ENCODE measurements around the gene CAMK2N1.
"Not testable (repeated sequence)": the region's sequence is repeated elsewhere in the genome, so short reads cannot be mapped to it uniquely, and the experiment has no call there.

Gene CAMK2N1

DNA sequence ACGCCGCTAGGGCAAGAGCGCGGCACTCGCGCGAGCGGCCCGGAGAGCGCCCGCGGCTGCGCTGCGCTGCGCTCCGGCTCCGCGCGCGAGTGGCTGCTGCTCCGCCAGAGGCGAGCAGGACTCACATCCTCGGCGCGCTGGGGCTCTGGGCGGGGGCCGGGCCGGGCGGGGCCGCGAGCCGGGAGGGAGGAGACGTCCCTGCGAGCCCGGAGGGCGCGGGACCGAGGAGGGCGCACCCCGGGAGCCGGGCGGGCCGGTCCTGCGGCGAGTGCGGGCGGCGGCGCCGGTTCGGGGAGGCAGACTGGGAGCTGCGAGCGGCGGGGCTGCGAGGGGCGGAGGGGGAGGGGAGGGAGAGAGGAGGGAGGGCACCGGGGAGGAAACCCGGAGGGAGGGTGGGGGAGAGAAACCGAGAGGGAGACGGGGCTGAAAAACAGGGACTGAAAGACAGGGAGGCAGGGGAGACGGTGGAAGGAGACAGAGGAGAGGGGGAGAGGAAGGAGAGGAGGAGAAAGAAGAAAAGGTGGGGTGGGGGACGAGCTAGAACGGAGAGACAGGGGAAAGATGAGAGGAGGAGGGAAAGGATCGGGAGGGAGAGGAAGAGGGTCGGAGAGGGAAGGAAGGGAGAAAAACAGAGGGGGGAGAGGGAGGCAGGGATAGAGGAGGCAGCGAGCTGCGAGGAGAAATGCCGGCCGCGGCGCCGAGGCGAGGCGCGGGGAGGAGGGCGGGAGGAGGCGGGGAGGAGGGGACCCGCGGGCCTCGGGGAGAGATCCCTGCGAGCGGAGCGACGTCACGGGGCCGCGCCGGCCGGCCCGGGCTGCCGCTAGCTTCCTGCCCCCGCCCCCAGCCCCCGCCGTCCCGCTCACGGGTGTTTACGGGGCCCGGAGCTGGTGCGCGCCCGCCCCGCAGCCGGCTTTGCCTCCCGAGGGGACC, at the start of gene CAMK2N1:
Gene CAMK2N1 (minus strand): TSS at position 684 of the 930 bp plus-strand sequence. CDS start 831 bp downstream, outside the sequence.
- no peak for DNase-seq

DNA sequence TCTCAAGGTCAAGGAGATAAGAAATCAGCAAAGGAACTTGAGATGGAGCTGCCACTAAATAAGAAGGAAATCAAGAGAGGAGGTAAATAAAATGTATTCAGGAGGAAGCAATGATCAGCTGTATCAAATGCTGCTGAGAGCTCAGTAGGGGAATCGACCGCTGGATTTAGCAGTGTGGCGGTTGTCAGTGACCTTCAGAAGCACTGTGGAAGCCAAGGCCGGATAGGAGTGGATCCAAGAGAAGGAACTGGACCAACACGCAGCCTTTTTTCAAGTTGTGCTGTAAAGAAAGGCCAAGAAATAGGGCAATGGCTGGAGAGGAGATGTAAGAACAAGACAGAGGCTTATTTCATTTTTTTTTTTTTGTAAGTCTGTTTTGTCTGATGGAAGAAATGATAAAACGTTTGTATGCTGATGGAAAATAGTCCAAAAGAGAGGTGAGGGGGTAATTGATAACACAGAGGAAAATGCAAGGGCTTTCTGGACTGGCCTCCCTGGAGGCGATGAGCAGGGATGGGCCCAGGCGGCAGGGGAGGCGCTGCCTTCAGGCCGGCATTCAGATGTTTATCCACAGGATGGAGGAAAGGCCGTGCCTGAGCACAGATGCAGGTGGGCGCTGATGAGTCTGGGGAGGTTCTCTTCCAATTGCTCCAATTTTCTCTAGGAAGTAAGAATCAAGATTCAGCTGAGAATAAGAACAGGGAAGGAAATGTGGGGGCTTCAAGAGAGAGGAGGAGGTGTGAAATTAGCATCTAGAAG, 48.8 kb upstream of the CAMK2N1 start:
- DNase-seq, result no peak

- no peak for DNase-seq
These were observed 47.6 kb upstream of the CAMK2N1 start for GRCh38 chr1:20533635-20534034.

DNA sequence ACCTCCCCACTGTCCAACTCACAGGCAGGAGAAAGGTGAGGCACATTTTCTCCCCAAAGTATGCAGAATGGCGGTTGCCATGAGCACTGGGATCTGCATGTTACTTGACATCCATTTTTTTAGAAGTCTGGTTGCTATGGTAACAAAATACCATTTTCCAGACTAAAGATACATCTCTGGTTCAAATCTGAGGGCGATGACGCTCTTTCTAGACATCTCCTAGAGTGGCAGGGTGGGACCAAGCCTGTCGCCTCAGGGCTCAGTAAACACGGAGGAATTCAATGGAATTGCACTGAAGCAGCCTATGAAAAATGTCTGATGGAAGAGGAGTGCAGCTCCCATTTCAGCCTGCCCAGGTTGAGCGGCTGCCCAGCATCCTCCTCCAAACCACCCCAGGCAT, 44.9 kb upstream of the CAMK2N1 start:
- DNase-seq, result no peak

DNA sequence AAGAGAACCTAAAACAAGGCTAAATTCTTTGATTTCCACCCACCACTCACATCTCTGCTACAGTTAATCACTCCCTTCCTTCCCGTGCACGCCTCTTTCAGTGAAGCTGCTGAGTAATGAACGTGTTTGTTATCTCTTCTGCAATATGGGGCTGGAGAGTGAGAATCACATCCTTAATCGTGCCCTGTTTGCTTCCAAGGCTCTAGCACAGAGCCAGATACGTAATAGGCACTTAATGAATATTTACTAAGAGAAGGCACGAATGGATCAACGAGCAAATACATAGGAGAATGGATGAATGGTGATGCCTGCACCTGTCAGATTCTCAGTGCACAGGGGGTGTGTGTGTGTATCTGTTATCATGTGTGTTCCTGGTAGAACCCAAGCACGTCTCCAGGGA, 44.3 kb upstream of the CAMK2N1 start:
- DNase-seq, result no peak

DNA sequence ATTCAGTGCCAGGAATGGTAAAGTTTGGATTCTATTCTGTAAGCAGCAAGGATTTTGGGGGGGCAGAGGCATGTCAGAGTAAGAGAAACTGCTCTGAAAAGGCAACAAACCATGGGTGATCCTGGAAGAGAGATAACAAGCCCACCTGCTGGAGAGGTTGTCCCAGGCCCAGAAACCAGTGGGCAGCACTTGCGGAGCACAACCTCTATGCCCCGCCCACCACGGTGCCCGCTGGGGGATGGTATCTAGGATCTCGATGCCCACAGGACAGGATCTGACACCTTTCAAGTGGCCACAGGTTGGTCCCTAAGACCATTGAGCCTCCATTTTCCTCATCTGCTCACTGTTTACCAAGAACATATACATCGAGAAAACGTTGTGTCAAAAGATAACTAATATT, 42.2 kb upstream of the CAMK2N1 start:
- no peak for DNase-seq

DNA sequence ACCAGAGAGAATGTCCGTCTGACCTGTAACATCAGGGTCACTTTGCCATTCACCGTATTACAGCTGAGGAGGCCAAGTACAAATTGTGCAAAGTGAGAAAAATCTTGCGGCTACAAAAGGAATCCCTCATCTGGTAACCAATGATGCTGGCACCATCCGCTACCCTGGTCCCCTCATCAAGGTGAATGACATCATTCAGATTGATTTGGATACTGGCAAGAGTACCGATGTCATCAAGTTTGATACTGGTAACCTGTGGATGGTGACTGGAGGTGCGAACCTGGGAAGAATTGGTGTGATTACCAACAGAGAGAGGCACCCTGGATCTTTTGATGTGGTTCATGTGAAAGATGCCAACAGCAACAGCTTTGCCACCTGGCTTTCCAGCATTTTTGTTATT, 40.3 kb upstream of the CAMK2N1 start:
- DNase-seq, result no peak

GRCh38 chr1:20521960-20522861, 36.2 kb upstream of the CAMK2N1 start:
- DNase-seq, result peak; percentile 70

DNA sequence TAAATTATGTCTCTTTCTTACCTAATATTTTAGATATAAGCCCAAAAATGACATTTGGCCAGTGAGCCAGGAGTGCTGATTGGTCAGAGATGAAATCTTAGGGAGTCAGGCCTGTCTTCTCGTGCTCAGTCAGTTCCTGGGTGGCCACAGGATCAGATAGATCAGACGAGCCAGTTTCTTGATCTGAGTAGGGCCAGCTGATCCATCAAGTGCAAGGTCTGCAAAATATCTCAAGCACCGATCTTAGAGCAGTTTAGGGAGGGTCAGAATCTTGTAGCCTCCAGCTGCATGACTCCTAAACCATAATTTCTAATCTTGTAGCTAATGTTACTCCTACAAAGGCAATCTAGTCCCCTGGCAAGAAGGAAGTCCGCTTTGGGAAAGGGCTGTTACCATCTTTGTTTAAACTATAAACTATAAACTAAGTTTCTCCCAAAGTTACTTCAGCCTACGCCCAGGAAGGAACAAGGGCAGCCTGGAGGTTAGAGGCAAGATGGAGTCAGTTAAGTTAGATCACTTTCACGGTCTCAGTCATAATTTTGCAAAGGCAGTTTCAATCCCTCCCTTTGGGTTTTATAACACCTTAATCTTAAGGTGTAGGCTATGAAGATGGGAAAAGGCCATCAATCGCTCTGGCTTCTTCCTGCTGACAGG, 33.7 kb upstream of the CAMK2N1 start:
- not testable (repeated sequence) for DNase-seq

- DNase-seq, result no peak
These were observed 25.8 kb upstream of the CAMK2N1 start for GRCh38 chr1:20511518-20512428.

DNA sequence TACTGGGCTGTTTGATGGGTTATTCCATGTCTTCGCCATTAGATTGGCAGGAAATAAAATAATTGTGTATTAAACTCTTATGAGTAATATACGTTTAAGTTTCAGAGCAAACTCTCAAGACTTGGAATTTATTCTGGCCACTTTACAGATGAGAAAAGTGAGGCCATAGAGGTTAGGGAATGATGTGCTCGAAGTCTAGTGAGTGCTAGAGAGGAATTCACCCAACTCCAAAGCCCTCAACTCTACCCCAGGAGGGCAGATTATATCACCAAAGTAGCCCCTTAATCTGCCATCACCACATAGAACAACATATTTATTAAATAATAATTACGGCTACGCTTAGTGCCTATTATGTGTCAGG, 22.4 kb upstream of the CAMK2N1 start:
- no peak for DNase-seq

- peak; percentile 78 for DNase-seq
These were observed 21.8 kb upstream of the CAMK2N1 start, which contains the start of gene MUL1 for GRCh38 chr1:20507564-20508410. MUL1 (minus strand) TSS chr1:20508151; CDS start chr1:20508024, 127 bp downstream.

DNA sequence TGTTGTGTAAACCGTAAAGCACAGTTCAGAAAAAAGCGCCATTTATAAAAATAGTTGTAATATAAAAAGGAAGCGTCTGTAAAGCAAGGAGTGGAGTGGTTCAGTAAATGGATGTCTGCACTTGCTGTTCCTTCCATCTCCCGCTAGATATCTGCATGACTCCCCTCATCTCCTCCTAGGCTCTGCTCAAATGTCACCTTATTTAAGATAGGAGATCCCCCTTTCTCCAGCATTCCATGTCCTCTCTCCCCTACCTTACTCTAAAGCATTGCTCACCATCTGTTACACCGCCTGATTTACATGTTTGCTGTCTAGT, 21.2 kb upstream of the CAMK2N1 start:
- DNase-seq, result no peak

DNA sequence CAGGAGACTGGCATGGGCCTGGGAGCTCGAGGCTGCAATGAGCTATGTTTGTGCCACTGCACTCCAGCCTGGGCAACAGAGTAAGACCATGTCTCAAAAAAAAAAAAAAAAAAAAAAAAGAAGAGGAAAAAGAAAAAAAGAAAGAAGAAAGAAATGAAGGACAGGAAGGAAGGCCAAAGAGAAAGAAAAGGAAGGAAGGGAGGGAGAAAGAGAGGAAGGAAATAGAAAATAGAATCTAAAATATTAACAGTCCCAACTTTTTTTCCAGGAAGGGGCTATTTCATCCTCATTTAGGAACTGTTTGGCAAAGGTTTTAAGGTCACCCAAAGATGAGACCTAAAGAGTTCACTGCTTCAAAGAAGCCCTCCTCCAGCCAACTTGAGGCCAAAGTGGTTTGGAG, 19.5 kb upstream of the CAMK2N1 start:
- no peak for DNase-seq

DNA sequence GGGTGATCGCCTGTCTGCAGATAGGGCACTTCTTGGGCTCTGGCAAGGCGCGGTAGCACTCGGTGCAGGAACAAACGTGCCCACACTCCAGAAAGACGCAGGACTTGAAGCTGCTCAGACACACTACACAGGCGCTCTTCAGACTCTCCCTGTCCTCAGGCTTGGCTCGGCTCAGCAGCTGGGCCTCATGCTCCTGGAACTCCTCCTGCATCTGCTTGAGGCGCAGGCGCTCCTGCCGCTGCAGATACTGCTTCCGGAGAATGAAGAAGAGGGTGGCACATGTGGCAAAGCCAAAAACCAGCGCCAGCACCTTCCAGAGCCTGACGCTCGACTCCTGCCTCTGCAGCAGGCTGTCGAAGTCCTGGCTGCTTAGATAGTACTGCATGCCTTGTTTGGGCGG, 14.7 kb upstream of the CAMK2N1 start:
- no peak for DNase-seq

GRCh38 chr1:20499718-20500117, 13.7 kb upstream of the CAMK2N1 start:
- DNase-seq, result no peak

GRCh38 chr1:20499105-20499504, 13.1 kb upstream of the CAMK2N1 start:
- DNase-seq, result no peak

GRCh38 chr1:20498116-20498515, 12.1 kb upstream of the CAMK2N1 start:
- DNase-seq, result no peak

DNA sequence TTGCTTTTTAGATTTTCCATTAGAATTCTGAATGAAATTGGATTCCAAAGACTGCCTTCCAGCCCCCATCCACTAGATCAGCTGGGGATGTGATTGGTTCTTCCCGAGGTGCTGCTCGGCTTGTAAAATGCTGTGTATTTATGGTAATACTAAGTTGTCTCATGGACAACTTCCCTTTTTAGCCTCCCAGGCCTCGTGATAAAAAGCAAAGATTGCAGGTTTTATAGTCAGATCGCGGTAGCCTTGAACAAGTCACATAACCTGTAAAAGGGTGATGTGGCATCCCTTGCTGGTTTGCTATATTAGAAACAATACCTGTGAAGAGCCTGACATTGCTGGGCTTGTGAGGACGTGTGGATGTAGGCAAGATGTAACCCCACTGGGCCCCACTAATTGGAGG, 11.5 kb upstream of the CAMK2N1 start:
- no peak for DNase-seq

DNA sequence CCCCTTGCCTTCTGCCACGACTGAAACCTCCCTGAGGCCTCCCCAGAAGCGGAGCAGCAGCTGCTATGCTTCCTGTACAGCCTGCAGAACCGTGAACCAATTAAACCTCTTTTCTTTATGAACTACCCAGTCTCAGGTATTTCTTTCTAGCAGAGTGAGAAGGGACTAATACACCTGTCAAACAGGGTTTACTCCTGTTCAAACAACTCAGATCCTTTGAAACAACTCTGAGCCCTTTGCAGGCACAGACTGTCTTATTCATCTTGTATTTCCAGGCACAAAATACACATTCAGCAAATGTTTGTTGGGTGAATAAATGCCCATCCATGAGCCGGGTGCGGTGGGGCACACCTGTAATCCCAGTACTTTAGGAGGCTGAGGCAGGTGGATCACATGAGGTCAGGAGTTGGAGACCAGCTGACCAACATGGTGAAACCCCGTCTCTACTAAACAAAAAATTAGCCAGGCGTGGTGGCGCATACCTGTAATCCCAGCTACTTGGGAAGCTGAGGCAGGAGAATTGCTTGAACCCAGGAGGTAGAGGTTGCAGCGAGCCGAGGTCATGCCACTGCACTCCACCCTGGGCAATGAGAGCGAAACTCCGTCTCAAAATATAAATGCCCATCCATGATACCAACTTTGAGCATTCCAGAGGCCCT, 10.8 kb upstream of the CAMK2N1 start:
- not testable (repeated sequence) for DNase-seq

Data from NCI-H1694 (cell line).